GM23338 (cell line): ENCODE measurements around the gene TRHDE. TPM values are rescaled to one million over a fixed set of nuclear protein-coding genes. Genes with fewer than 3 reads are reported as not detected.

ENCODE experiments used
- ATAC-seq: fragments of 200-7000 bp; cut with Tn5 transposase; 3 replicates; pipeline ENCODE4 v1.9.1; 2020
- DNase-seq: peaks from one replicate; pipeline ENCODE4 v3.0.0-alpha.2; 2015; ENCODE audit warnings: low spot score
- H2AFZ ChIP-seq: fragments of 200-600 bp; sonication (generic); 2 replicates; pipeline ENCODE4 v1.8.0; 2016; ENCODE audit warnings: antibody characterized with exemption, mild to moderate bottlenecking, moderate library complexity
- H3F3A ChIP-seq: fragments of 200-600 bp; sonication (generic); replicated peaks from 2 replicates; pipeline ENCODE4 v1.8.0; 2017; ENCODE audit warnings: antibody characterized with exemption, mixed run types, low read depth
- H3K27ac ChIP-seq: fragments of 200-600 bp; sonication (generic); 2 replicates; pipeline ENCODE4 v1.6.1; 2016; ENCODE audit warnings: low read depth
- H3K27me3 ChIP-seq: fragments of 200-600 bp; sonication (generic); 2 replicates; pipeline ENCODE4 v1.8.0; 2016; ENCODE audit warnings: mild to moderate bottlenecking, mixed run types, moderate library complexity; ENCODE audit not compliant: insufficient read depth
- H3K36me3 ChIP-seq: fragments of 200-600 bp; sonication (generic); 2 replicates; pipeline ENCODE4 v1.8.0; 2016; ENCODE audit warnings: mild to moderate bottlenecking; ENCODE audit not compliant: insufficient read depth
- H3K4me1 ChIP-seq: fragments of 200-600 bp; sonication (generic); 2 replicates; pipeline ENCODE4 v1.8.0; 2016; ENCODE audit warnings: mild to moderate bottlenecking, moderate library complexity; ENCODE audit not compliant: insufficient read depth
- H3K4me2 ChIP-seq: fragments of 200-600 bp; sonication (generic); 2 replicates; pipeline ENCODE4 v1.7.1; 2017; ENCODE audit warnings: mixed run types
- H3K4me3 ChIP-seq: fragments of 200-600 bp; sonication (generic); 2 replicates; pipeline ENCODE4 v1.6.1; 2016; ENCODE audit warnings: mixed run types
- H3K79me2 ChIP-seq: fragments of 200-600 bp; sonication (generic); replicated peaks from 2 replicates; pipeline ENCODE4 v1.8.0; 2017; ENCODE audit warnings: mild to moderate bottlenecking; ENCODE audit not compliant: insufficient read depth
- H3K9me2 ChIP-seq: fragments of 200-600 bp; sonication (generic); 2 replicates; pipeline ENCODE4 v1.8.0; 2017; ENCODE audit not compliant: insufficient read depth
- H4K20me1 ChIP-seq: fragments of 200-600 bp; sonication (generic); replicated peaks from 2 replicates; pipeline ENCODE4 v1.8.0; 2017; ENCODE audit warnings: mild to moderate bottlenecking; ENCODE audit not compliant: insufficient read depth
- H3K27ac Mint-ChIP-seq: 2 replicates; pipeline ENCODE4 v1.8.0; 2020; ENCODE audit warnings: inconsistent platforms, mild to moderate bottlenecking, moderate library complexity, mixed read lengths
- H3K27me3 Mint-ChIP-seq: 3 replicates; pipeline ENCODE4 v1.8.0; 2022; ENCODE audit warnings: low read depth, mild to moderate bottlenecking, moderate library complexity, mixed read lengths, inconsistent platforms; ENCODE audit not compliant: insufficient read depth, poor library complexity
- H3K36me3 Mint-ChIP-seq: 3 replicates; pipeline ENCODE4 v1.8.0; 2021; ENCODE audit warnings: low read depth, mild to moderate bottlenecking, inconsistent platforms, moderate library complexity, mixed read lengths
- H3K4me1 Mint-ChIP-seq: 3 replicates; pipeline ENCODE4 v1.8.0; 2020; ENCODE audit warnings: mild to moderate bottlenecking, inconsistent platforms, mixed read lengths
- H3K4me3 Mint-ChIP-seq: 3 replicates; pipeline ENCODE4 v1.8.0; 2021; ENCODE audit warnings: moderate library complexity, mild to moderate bottlenecking, inconsistent platforms, mixed read lengths
- H3K9me3 Mint-ChIP-seq: 3 replicates; pipeline ENCODE4 v1.8.0; 2020; ENCODE audit warnings: moderate library complexity, mild to moderate bottlenecking, inconsistent platforms, mixed read lengths
- CREB1 ChIP-seq: fragments of 250-450 bp; sonication (Bioruptor Pico); IDR thresholded peaks from 2 replicates; pipeline ENCODE4 v1.5.0; 2020; ENCODE audit warnings: low read depth, mild to moderate bottlenecking, moderate library complexity
- CTCF ChIP-seq, 2 experiments: fragments of 200-600 bp in 1 of 2; sonication (generic) in 1 of 2; conservative IDR thresholded peaks; 2 replicates each; pipeline versions ENCODE4 v1.5.1 to v1.6.1; 2016 to 2017; ENCODE audit warnings: antibody characterized with exemption in 2 of 2, low read depth in 2 of 2, mild to moderate bottlenecking in 2 of 2, moderate library complexity in 1 of 2
- EZH2 ChIP-seq: fragments of 200-600 bp; sonication (generic); IDR thresholded peaks from one replicate; pipeline ENCODE4 v1.8.0; 2017; ENCODE audit warnings: antibody characterized with exemption, mild to moderate bottlenecking, low read depth; ENCODE audit not compliant: unreplicated experiment
- JUNB ChIP-seq: IDR thresholded peaks from one replicate; pipeline ENCODE4 v1.6.1; 2016; ENCODE audit warnings: antibody characterized with exemption; ENCODE audit not compliant: unreplicated experiment
- NANOG ChIP-seq: IDR thresholded peaks from 2 replicates; pipeline ENCODE4 v1.6.1; 2016; ENCODE audit warnings: antibody characterized with exemption, borderline replicate concordance
- STAT1 ChIP-seq: IDR thresholded peaks from one replicate; pipeline ENCODE4 v1.6.1; 2016; ENCODE audit warnings: antibody characterized with exemption; ENCODE audit not compliant: unreplicated experiment
- polyA plus RNA-seq: library from polyadenylated mRNA; unstranded; fragments of >200 nt; fragmentation: Nextera tagmentation; extraction: Ambion mirVana; gene quantifications from 2 replicates; pipeline ENCODE4 v1.2.1, GENCODE V29; 2016
- total RNA-seq: library from RNA; depleted of rRNA; stranded (reverse); fragments of >200 nt; shearing (Covaris generic); gene quantifications from 2 replicates; pipeline ENCODE4 v1.2.3, GENCODE V29; 2014

TRHDE gene
- total and polyA plus RNA-seq, 2 experiments from 2014 or later, result 1.3 to 7.7 TPM

- no peak overlapping the region for H3K27ac Mint-ChIP-seq
- peak overlapping the region; percentile 87 for H2AFZ ChIP-seq
- DNase-seq (no peak), ATAC-seq (no peak)
- no peaks in the 10 kb centered on the region for H3F3A ChIP-seq
- H3K27ac ChIP-seq, result no peak overlapping the region
- peaks cover 11% of the 10 kb centered on the region for H3K4me1 Mint-ChIP-seq
- no peaks in the 10 kb centered on the region for H4K20me1 ChIP-seq
- peaks cover 7% of the 10 kb centered on the region; the same call in 1 of the 2 replicates for H3K9me2 ChIP-seq
- 0 out of 2 replicates have a peak, but pooled peaks cover 2% of the 10 kb centered on the region for H3K36me3 ChIP-seq
- H3K27me3 Mint-ChIP-seq, result peaks cover 4% of the 10 kb centered on the region
- no peak overlapping the region for H3K4me3 Mint-ChIP-seq
- TF ChIP-seq STAT1 (no peak), CREB1 (CRISPR knock-in tag) (no peak), EZH2 (no peak), CTCF (conservative IDR thresholded peaks at IDR 0.05; ENCODE audit: low read depth in 2 of 2) (no peak), NANOG (no peak), JUNB (no peak)
- no peak overlapping the region for H3K4me2 ChIP-seq
- no peaks in the 10 kb centered on the region for H3K4me1 ChIP-seq
- H3K79me2 ChIP-seq, result no peaks in the 10 kb centered on the region
- H3K36me3 Mint-ChIP-seq, result peaks cover 35% of the 10 kb centered on the region
- peaks cover 45% of the 10 kb centered on the region for H3K9me3 Mint-ChIP-seq
- no peak overlapping the region for H3K4me3 ChIP-seq
- H3K27me3 ChIP-seq, result no peaks in the 10 kb centered on the region
Observed at GRCh38 chr12:72717036-72717435, 444.9 kb downstream of the TRHDE start.
